HG03064 (cell line): ENCODE measurements around the gene TBC1D22A.

Source experiments
- ATAC-seq: cut with Tn5 transposase; IDR thresholded peaks from one replicate; pipeline ENCODE4 v1.9.1; 2021; ENCODE audit warnings: low read depth; ENCODE audit not compliant: unreplicated experiment

Gene TBC1D22A

GRCh38 chr22:46897246-46897623 lies 134.8 kb downstream of the TBC1D22A start:
- no peak for ATAC-seq

GRCh38 chr22:46900549-46900948 lies 138.1 kb downstream of the TBC1D22A start:
- no peak for ATAC-seq

- ATAC-seq: no peak
Observed at GRCh38 chr22:46902436-46902835, 140.0 kb downstream of the TBC1D22A start.

GRCh38 chr22:46902998-46903916 lies 140.8 kb downstream of the TBC1D22A start:
- ATAC-seq: no peak

GRCh38 chr22:46905415-46905814 lies 143.0 kb downstream of the TBC1D22A start:
- no peak for ATAC-seq

GRCh38 chr22:46905834-46906233 lies 143.4 kb downstream of the TBC1D22A start:
- ATAC-seq: no peak

- ATAC-seq: no peak
Observed at GRCh38 chr22:46906326-46907045, 144.0 kb downstream of the TBC1D22A start.

- ATAC-seq: no peak
Observed at GRCh38 chr22:46907241-46908215, 145.1 kb downstream of the TBC1D22A start.

- ATAC-seq: no peak
Observed at GRCh38 chr22:46908641-46909107, 146.2 kb downstream of the TBC1D22A start.

- no peak for ATAC-seq
Observed at GRCh38 chr22:46909237-46910030, 147.0 kb downstream of the TBC1D22A start.

GRCh38 chr22:46910624-46911023 lies 148.2 kb downstream of the TBC1D22A start:
- no peak for ATAC-seq

- no peak for ATAC-seq
Observed at GRCh38 chr22:46911346-46911745, 148.9 kb downstream of the TBC1D22A start.

GRCh38 chr22:46913351-46913750 lies 150.9 kb downstream of the TBC1D22A start:
- ATAC-seq: no peak

GRCh38 chr22:46914481-46914880 lies 152.0 kb downstream of the TBC1D22A start:
- no peak for ATAC-seq

GRCh38 chr22:46914916-46915894 lies 152.8 kb downstream of the TBC1D22A start:
- no peak for ATAC-seq

GRCh38 chr22:46915950-46916730 lies 153.7 kb downstream of the TBC1D22A start:
- no peak for ATAC-seq

- ATAC-seq: no peak
Observed at GRCh38 chr22:46916886-46917770, 154.7 kb downstream of the TBC1D22A start.
